HepG2 (cell line): ENCODE data around the gene SYT9. TPM values are rescaled to one million over a fixed set of nuclear protein-coding genes. Genes with fewer than 3 reads are reported as not detected.

Source experiments
- ATAC-seq: fragments of 200-7000 bp; cut with Tn5 transposase; 3 replicates; pipeline ENCODE4 v1.9.1; 2020; ENCODE audit warnings: mild to moderate bottlenecking, moderate library complexity
- BruUV-seq: library from RNA; stranded (reverse); fragments of 400-500 nt; replicated peaks from 2 replicates; lab custom pipeline; 2021; lab: Mats Ljungman, UMichigan
- CTCF ChIA-PET: fragments of 300-600 bp; formaldehyde crosslinking; extraction: SDS; loops from one replicate; lab custom pipeline; 2021; ENCODE audit warnings: low total read pairs, inconsistent platforms, low intra/inter-chr PET ratio; lab: Yijun Ruan, JAX
- POLR2A ChIA-PET: fragments of 350-600 bp; sonication (Branson Sonifier 250); formaldehyde crosslinking; loops from one replicate; lab custom pipeline; 2020; ENCODE audit warnings: antibody characterized with exemption, inconsistent platforms; lab: Yijun Ruan, JAX
- DNase-seq: peaks from one replicate; pipeline ENCODE4 v3.0.0-alpha.2; 2015; ENCODE audit warnings: low spot score
- FAIRE-seq: peaks from 3 replicates; lab custom pipeline; 2011; peaks lifted over from hg19 to GRCh38; lab: Jason Lieb, UNC
- H2AFZ ChIP-seq: one replicate; pipeline ENCODE4 v1.6.1; 2011; ENCODE audit warnings: low read length, inconsistent platforms
- H3K27ac ChIP-seq: fragments of 300-600 bp; 3 replicates; pipeline ENCODE4 v1.8.0; 2011; ENCODE audit warnings: mixed run types, mild to moderate bottlenecking, mixed read lengths, low read length, inconsistent platforms; ENCODE audit not compliant: insufficient read depth; ENCODE audit errors: extremely low read length
- H3K27me3 ChIP-seq, 2 experiments: fragments of 200-600 bp in 1 of 2; 2 replicates in 1 of 2; 3 replicates in 1 of 2; pipeline versions ENCODE4 v1.6.0 to v1.8.0; 2011; ENCODE audit warnings: low read length in 2 of 2, mild to moderate bottlenecking in 2 of 2, moderate library complexity in 2 of 2, inconsistent platforms in 1 of 2; ENCODE audit not compliant: insufficient read depth in 2 of 2, control insufficient read depth in 1 of 2
- H3K36me3 ChIP-seq, 2 experiments: fragments of 200-600 bp in 1 of 2; replicated peaks in 1 of 2; 2 replicates in 1 of 2; 3 replicates in 1 of 2; pipeline versions ENCODE4 v1.5.1 to v1.8.0; 2011; ENCODE audit warnings: low read length in 2 of 2, inconsistent platforms in 1 of 2; ENCODE audit not compliant: insufficient read depth in 2 of 2, control insufficient read depth in 1 of 2
- H3K4me1 ChIP-seq: 2 replicates; pipeline ENCODE4 v1.5.1; 2012; ENCODE audit warnings: low read length, inconsistent platforms; ENCODE audit not compliant: insufficient read depth
- H3K4me2 ChIP-seq: 2 replicates; pipeline ENCODE4 v1.6.0; 2011; ENCODE audit warnings: low read depth, low read length, inconsistent platforms
- H3K4me3 ChIP-seq, 3 experiments: fragments of 200-600 bp in 1 of 3; sonication (generic), shearing (Covaris generic) in 1 of 3; replicated peaks in 1 of 3; 2 replicates each; pipeline ENCODE4 v1.5.1; 2011 to 2016; ENCODE audit warnings: low read length in 3 of 3, inconsistent platforms in 2 of 3, low read depth in 2 of 3, mild to moderate bottlenecking in 2 of 3, control low read depth in 1 of 3, mixed read lengths in 1 of 3; ENCODE audit not compliant: insufficient read depth in 1 of 3
- H3K79me2 ChIP-seq: one replicate; pipeline ENCODE4 v1.6.1; 2011; ENCODE audit warnings: low read length, inconsistent platforms; ENCODE audit not compliant: insufficient read depth
- H3K9ac ChIP-seq: 2 replicates; pipeline ENCODE4 v1.6.0; 2011; ENCODE audit warnings: mild to moderate bottlenecking, low read depth, low read length, inconsistent platforms; ENCODE audit not compliant: insufficient read depth
- H3K9me3 ChIP-seq: 2 replicates; pipeline ENCODE4 v1.5.1; 2012; ENCODE audit warnings: mild to moderate bottlenecking, low read length
- H4K20me1 ChIP-seq: 2 replicates; pipeline ENCODE4 v1.6.0; 2011; ENCODE audit warnings: inconsistent platforms, mild to moderate bottlenecking, low read length, moderate library complexity; ENCODE audit not compliant: insufficient read depth
- KMT2A ChIP-seq: sonication (generic); formaldehyde crosslinking; IDR thresholded peaks from 2 replicates; pipeline ENCODE4 v1.4.0; 2020; ENCODE audit warnings: missing genetic modification reagents
- RFX5 ChIP-seq: IDR thresholded peaks from 2 replicates; pipeline ENCODE4 v1.6.1; 2011; ENCODE audit warnings: low read depth, low read length, improper control_type of control experiment
- SP140L ChIP-seq: sonication (generic); formaldehyde crosslinking; IDR thresholded peaks from 2 replicates; pipeline ENCODE4 v1.4.0; 2020; ENCODE audit warnings: missing genetic modification reagents, borderline replicate concordance
- ZEB1 ChIP-seq: IDR thresholded peaks from 2 replicates; pipeline ENCODE4 v1.6.1; 2012; ENCODE audit warnings: mild to moderate bottlenecking, low read depth, inconsistent platforms; ENCODE audit not compliant: insufficient replicate concordance
- ZNF121 ChIP-seq: sonication (generic); formaldehyde crosslinking; IDR thresholded peaks from 2 replicates; pipeline ENCODE4 v1.5.0; 2020; ENCODE audit warnings: mild to moderate bottlenecking, missing genetic modification reagents
- ZNF432 ChIP-seq: sonication (generic); formaldehyde crosslinking; IDR thresholded peaks from 2 replicates; pipeline ENCODE4 v1.5.0; 2020; ENCODE audit warnings: missing genetic modification reagents, mild to moderate bottlenecking, borderline replicate concordance
- ZNF678 ChIP-seq: sonication (generic); formaldehyde crosslinking; IDR thresholded peaks from 2 replicates; pipeline ENCODE4 v1.4.0; 2020; ENCODE audit warnings: mild to moderate bottlenecking, missing genetic modification reagents
- ZNF878 ChIP-seq: sonication (generic); formaldehyde crosslinking; IDR thresholded peaks from 2 replicates; pipeline ENCODE4 v1.8.1; 2023; ENCODE audit warnings: mild to moderate bottlenecking, missing genetic modification reagents, moderate library complexity
- WGBS: methylation state at CpG from one replicate; pipeline ENCODE4 v1.1.6; 2017; ENCODE audit warnings: low lambda C conversion rate; 5-methylcytosine and 5-hydroxymethylcytosine counted together
- in situ Hi-C: cut with HindIII; loops from 2 replicates; pipeline ENCODE4 v1.10.0; 2017; ENCODE audit warnings: low pct_unique_long_range_greater_than_20kb; ENCODE audit not compliant: extremely low pct_ligation_motif_present
- intact Hi-C: fragments of 100-400 bp; cut with micrococcal nuclease; formaldehyde crosslinking; loops from one replicate; pipeline ENCODE4 v1.10.0; 2022; ENCODE audit not compliant: unreplicated experiment
- polyA plus RNA-seq, 8 experiments: library from polyadenylated mRNA; depleted of rRNA in 3 of 8; stranded (reverse) in 7 of 8; unstranded in 1 of 8; fragments of >200 nt; fragmentation: Illumina TruSeq in 4 of 8; extraction: Trizol in 4 of 8; gene quantifications; 2 replicates each; pipeline versions ENCODE4 v1.2.1 to v1.2.3, GENCODE V29; 2011 to 2016; ENCODE audit warnings: low read depth in 4 of 8, missing spikeins in 1 of 8, mixed read lengths in 1 of 8; ENCODE audit not compliant: insufficient read depth in 1 of 8
- total RNA-seq, 5 experiments: library from RNA; depleted of rRNA; stranded (reverse); fragments of >200 nt; fragmentation: Illumina TruSeq; extraction: Trizol; gene quantifications; 2 replicates each; pipeline ENCODE4 v1.2.3, GENCODE V29; 2016; ENCODE audit warnings: low read depth in 1 of 5
- TF ChIP-seq, protein P1 (sequence below): sonication (generic); formaldehyde crosslinking; conservative IDR thresholded peaks from 2 replicates; pipeline ENCODE4 v1.8.1; 2023; ENCODE audit warnings: missing genetic modification reagents
- TF ChIP-seq, protein P2 (sequence below), 2 experiments: fragments of 450-650 bp in 1 of 2; sonication (generic) in 1 of 2; formaldehyde crosslinking; IDR thresholded peaks; 2 replicates each; pipeline versions ENCODE4 v1.5.0 to v1.8.0; 2020 to 2022; ENCODE audit warnings: mild to moderate bottlenecking in 1 of 2, missing genetic modification reagents in 1 of 2
- TF ChIP-seq, protein P3 (sequence below): sonication (generic); formaldehyde crosslinking; IDR thresholded peaks from 2 replicates; pipeline ENCODE4 v1.5.1; 2020; ENCODE audit warnings: missing genetic modification reagents, mild to moderate bottlenecking, borderline replicate concordance
- TF ChIP-seq, protein P4 (sequence below): sonication (generic); formaldehyde crosslinking; IDR thresholded peaks from 2 replicates; pipeline ENCODE4 v1.4.0; 2020; ENCODE audit warnings: missing genetic modification reagents, borderline replicate concordance
- TF ChIP-seq, protein P5 (sequence below): sonication (generic); formaldehyde crosslinking; IDR thresholded peaks from 2 replicates; pipeline ENCODE4 v1.4.0; 2020; ENCODE audit warnings: missing genetic modification reagents

Gene SYT9
- total and polyA plus RNA-seq, 2 of the 13 experiments (the other 11 are each of a cell fraction or from before 2014, with no cell fraction given): not detected

DNA sequence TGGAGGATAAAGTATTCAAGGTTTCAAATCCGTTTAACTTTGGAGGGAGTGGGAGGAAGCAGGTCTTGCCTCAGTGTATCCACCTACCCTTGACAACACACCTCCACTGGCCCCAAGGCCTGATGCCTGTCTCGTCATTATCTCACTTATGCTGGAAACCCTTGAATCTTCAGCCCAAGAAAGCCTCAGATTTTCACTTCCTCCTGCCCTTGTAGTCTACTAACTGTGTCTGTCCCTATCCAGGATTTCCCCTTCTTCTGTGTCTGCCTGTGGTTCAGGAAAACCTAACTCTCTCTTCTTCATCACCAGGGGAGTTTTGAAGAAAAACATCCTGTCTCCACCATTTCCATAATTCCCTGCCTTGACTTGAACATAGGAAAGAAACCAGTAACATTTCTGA, 56.1 kb downstream of the SYT9 start:
- Histone ChIP-seq H4K20me1 (no peaks in the 10 kb centered on the region), H3K4me2 (no peak overlapping the region), H3K27ac (no peak overlapping the region), H3K27me3 (peaks cover 0 to 15% of the 10 kb centered on the region in 2 experiments; a peak in 2 of 5 replicates), H3K36me3 (no peaks in the 10 kb centered on the region), H3K4me3 (no peak overlapping the region), H3K4me1 (no peaks in the 10 kb centered on the region), H2AFZ (no peak overlapping the region), H3K9ac (no peak overlapping the region), H3K79me2 (no peaks in the 10 kb centered on the region), H3K9me3 (no peaks in the 10 kb centered on the region)
- in situ Hi-C loops: no loop called here
- BruUV-seq: no TSS peak
- 6% methylated on average over 2 of the region's 2 CpGs for WGBS
- ATAC-seq (no peak), DNase-seq (no peak), FAIRE-seq (no peak)
- ChIA-PET POLR2A (no interaction called here), CTCF (no interaction called here)
- TF ChIP-seq, protein P1, sequence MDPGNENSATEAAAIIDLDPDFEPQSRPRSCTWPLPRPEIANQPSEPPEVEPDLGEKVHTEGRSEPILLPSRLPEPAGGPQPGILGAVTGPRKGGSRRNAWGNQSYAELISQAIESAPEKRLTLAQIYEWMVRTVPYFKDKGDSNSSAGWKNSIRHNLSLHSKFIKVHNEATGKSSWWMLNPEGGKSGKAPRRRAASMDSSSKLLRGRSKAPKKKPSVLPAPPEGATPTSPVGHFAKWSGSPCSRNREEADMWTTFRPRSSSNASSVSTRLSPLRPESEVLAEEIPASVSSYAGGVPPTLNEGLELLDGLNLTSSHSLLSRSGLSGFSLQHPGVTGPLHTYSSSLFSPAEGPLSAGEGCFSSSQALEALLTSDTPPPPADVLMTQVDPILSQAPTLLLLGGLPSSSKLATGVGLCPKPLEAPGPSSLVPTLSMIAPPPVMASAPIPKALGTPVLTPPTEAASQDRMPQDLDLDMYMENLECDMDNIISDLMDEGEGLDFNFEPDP (CRISPR knock-in tag): no peak
- TF ChIP-seq, protein P2, sequence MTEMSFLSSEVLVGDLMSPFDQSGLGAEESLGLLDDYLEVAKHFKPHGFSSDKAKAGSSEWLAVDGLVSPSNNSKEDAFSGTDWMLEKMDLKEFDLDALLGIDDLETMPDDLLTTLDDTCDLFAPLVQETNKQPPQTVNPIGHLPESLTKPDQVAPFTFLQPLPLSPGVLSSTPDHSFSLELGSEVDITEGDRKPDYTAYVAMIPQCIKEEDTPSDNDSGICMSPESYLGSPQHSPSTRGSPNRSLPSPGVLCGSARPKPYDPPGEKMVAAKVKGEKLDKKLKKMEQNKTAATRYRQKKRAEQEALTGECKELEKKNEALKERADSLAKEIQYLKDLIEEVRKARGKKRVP (CRISPR knock-in tag; IDR thresholded peaks at IDR 0.05): no peak
- no peak for TF ChIP-seq SP140L (CRISPR knock-in tag)
- TF ChIP-seq, protein P3, sequence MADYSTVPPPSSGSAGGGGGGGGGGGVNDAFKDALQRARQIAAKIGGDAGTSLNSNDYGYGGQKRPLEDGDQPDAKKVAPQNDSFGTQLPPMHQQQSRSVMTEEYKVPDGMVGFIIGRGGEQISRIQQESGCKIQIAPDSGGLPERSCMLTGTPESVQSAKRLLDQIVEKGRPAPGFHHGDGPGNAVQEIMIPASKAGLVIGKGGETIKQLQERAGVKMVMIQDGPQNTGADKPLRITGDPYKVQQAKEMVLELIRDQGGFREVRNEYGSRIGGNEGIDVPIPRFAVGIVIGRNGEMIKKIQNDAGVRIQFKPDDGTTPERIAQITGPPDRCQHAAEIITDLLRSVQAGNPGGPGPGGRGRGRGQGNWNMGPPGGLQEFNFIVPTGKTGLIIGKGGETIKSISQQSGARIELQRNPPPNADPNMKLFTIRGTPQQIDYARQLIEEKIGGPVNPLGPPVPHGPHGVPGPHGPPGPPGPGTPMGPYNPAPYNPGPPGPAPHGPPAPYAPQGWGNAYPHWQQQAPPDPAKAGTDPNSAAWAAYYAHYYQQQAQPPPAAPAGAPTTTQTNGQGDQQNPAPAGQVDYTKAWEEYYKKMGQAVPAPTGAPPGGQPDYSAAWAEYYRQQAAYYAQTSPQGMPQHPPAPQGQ: no peak
- TF ChIP-seq ZNF432 (CRISPR knock-in tag): no peak
- TF ChIP-seq, protein P4, sequence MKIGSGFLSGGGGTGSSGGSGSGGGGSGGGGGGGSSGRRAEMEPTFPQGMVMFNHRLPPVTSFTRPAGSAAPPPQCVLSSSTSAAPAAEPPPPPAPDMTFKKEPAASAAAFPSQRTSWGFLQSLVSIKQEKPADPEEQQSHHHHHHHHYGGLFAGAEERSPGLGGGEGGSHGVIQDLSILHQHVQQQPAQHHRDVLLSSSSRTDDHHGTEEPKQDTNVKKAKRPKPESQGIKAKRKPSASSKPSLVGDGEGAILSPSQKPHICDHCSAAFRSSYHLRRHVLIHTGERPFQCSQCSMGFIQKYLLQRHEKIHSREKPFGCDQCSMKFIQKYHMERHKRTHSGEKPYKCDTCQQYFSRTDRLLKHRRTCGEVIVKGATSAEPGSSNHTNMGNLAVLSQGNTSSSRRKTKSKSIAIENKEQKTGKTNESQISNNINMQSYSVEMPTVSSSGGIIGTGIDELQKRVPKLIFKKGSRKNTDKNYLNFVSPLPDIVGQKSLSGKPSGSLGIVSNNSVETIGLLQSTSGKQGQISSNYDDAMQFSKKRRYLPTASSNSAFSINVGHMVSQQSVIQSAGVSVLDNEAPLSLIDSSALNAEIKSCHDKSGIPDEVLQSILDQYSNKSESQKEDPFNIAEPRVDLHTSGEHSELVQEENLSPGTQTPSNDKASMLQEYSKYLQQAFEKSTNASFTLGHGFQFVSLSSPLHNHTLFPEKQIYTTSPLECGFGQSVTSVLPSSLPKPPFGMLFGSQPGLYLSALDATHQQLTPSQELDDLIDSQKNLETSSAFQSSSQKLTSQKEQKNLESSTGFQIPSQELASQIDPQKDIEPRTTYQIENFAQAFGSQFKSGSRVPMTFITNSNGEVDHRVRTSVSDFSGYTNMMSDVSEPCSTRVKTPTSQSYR (CRISPR knock-in tag): no peak
- TF ChIP-seq ZNF121: no peak
- TF ChIP-seq KMT2A (CRISPR knock-in tag): no peak
- TF ChIP-seq ZNF878 (CRISPR knock-in tag): no peak
- no peak for TF ChIP-seq ZEB1
- no peak for TF ChIP-seq RFX5
- TF ChIP-seq, protein P5, sequence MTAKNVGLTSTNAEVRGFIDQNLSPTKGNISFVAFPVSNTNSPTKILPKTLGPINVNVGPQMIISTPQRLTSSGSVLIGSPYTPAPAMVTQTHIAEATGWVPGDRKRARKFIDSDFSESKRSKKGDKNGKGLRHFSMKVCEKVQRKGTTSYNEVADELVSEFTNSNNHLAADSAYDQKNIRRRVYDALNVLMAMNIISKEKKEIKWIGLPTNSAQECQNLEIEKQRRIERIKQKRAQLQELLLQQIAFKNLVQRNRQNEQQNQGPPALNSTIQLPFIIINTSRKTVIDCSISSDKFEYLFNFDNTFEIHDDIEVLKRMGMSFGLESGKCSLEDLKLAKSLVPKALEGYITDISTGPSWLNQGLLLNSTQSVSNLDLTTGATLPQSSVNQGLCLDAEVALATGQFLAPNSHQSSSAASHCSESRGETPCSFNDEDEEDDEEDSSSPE (CRISPR knock-in tag): no peak
- no peak for TF ChIP-seq ZNF678
- intact Hi-C loops: no loop called here
